NOMO-1 treated with DMSO at 0.1 percent for 48 hours (cell line): ENCODE data around the gene AP2S1.
A peak's percentile ranks its signal among the peaks of the same experiment; 100 is the strongest.
"Not testable (repeated sequence)": the region's sequence is repeated elsewhere in the genome, so short reads cannot be mapped to it uniquely, and the experiment has no call there.

ENCODE experiments used
- DNase-seq: peaks from one replicate; lab custom pipeline; 2025; ENCODE audit not compliant: unreplicated experiment; lab: John Stamatoyannopoulos, UW

Gene AP2S1

GRCh38 chr19:46809534-46810272 lies 40.9 kb downstream of the AP2S1 start:
- DNase-seq, result no peak

GRCh38 chr19:46806656-46807055 lies 44.0 kb downstream of the AP2S1 start:
- no peak for DNase-seq

GRCh38 chr19:46804432-46804831 lies 46.2 kb downstream of the AP2S1 start:
- not testable (repeated sequence) for DNase-seq

GRCh38 chr19:46803555-46803954 lies 47.1 kb downstream of the AP2S1 start:
- DNase-seq, result no peak

- no peak for DNase-seq
Measured at GRCh38 chr19:46802152-46802551, 48.5 kb downstream of the AP2S1 start.

GRCh38 chr19:46798713-46799112 lies 51.9 kb downstream of the AP2S1 start:
- no peak for DNase-seq

GRCh38 chr19:46797881-46798280 lies 52.8 kb downstream of the AP2S1 start:
- no peak for DNase-seq

GRCh38 chr19:46791944-46792343 lies 58.7 kb downstream of the AP2S1 start:
- peak; percentile 7 for DNase-seq

- DNase-seq, result no peak
Measured at GRCh38 chr19:46789371-46789770, 61.3 kb downstream of the AP2S1 start.

GRCh38 chr19:46788968-46789338 lies 61.7 kb downstream of the AP2S1 start:
- DNase-seq, result no peak

GRCh38 chr19:46788262-46788967 lies 62.2 kb downstream of the AP2S1 start, which contains the start of gene SLC1A5:
Gene SLC1A5, minus strand, starts transcription at chr19:46788594. Its CDS starts 629 bp downstream, at chr19:46787965.
- DNase-seq, result peak; percentile 96
